ENCODE data around the gene AP5S1.
"Not testable (repeated sequence)": the region's sequence is repeated elsewhere in the genome, so short reads cannot be mapped to it uniquely, and the experiment has no call there.

AP5S1 gene

DNA sequence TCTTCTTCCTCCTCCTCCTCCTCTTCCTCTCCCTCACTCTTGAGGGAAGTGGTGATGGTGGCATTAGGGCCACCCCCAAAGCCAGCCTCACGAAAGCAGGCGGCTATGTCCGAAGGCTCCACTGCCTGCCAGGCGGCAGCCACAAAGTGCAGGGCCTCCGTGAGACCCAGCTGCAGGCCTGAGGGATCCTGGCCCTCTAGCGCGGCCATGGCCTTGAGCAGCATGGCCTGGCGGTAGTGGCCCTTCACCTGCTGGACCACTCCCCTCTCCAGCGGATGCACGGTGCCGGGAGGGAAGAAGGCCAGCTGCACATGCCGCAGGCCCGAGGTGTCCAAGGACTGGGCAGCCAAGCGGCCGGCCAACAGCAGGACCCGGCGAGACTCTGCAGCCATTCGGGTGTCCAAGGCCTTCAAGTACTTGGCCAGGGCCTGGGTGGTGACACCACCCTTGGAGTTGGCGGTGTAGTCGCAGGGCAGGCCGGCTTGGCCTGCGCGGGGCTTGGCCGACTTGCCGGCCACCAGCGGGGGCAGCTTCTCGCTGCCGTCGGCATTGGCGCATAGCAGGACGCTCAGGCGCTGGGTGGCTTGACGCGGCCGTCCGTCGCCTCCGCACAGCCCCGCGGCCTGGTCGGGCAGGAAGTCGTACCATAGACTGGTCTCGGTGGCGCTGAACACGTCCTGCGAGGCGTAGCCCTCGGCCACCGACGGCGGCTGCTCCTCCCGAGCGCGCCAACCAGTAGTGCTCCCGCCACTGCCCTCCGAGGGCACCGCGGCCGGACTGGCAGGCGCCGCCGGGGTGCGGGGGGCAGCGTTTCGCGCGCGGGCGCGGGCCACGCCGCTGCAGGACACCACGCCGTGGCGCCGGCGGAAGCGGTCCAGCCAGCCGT is 34.9 kb upstream of the AP5S1 start:
- Mint-ChIP-seq H3K27ac (no peak overlapping the region), H3K27me3 (no peaks in the 10 kb centered on the region), H3K4me1 (ENCODE audit: low read depth) (peaks cover 46% of the 10 kb centered on the region), H3K4me3 (peak overlapping the region; percentile 88), H3K9me3 (no peaks in the 10 kb centered on the region), H3K36me3 (ENCODE audit: low read depth) (peaks cover 6% of the 10 kb centered on the region)

DNA sequence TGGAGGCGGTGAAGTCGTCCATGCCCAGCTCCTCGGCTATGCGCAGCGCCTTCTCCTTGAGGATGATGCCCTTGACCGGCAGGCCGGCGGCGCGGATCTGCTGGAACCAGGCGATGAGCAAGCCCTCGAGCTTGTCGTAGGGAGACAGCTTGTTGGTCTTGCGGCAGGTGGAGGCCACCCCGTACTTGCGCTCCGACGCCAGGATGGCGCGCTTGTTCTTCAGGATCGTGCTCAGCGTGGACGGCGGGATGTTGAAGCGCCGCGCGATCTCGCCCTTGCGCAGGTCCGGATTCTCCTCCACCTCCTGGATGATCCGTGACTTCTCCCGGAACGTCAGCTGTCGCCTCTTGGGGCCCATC is 34.2 kb upstream of the AP5S1 start:
- peaks cover 6% of the 10 kb centered on the region for H3K36me3 Mint-ChIP-seq (ENCODE audit: low read depth)
- H3K4me3 Mint-ChIP-seq, result peak overlapping the region; percentile 88
- H3K27me3 Mint-ChIP-seq, result no peaks in the 10 kb centered on the region
- peak overlapping the region; percentile 87 for H3K27ac Mint-ChIP-seq
- peaks cover 40% of the 10 kb centered on the region for H3K4me1 Mint-ChIP-seq (ENCODE audit: low read depth)
- H3K9me3 Mint-ChIP-seq, result no peaks in the 10 kb centered on the region

DNA sequence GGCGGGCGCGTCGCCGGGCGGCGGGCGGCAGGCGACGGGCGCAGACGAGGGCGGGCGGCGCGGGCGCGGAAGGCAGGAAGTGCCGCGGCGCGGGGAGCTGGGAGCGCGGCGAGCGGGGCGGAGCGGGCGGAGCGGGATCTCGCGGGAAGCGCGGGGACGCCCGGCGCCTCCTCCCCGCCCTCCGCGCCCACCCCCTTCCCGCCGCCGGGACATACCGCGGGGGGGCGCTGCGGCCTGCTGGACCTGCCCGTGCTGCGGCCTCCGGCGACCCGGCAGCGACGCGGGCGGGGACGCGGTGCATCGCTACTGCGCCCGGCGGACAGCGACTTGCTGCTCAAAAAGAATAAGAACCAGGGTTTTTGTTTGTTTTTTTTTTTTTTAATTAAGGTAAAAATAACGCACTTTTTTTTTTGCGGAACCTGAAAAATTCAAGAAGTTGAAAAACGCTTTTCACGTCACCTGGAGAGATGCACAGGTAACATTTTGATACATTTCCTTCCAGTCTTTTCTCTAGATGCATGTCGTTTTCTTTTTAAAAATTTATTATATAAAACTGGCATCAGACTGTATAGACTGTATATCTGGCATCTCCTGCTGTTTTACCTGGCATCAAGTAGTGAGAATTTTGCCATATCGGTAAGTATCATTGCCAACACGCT is 33.6 kb upstream of the AP5S1 start, which contains the start of gene CENPB:
Gene CENPB (minus strand): TSS at position 76 of the 659 bp plus-strand sequence. CDS start 257 bp downstream, outside the sequence.
- Mint-ChIP-seq H3K4me3 (peak within 1 kb of the TSS; percentile 88), H3K27me3 (no peaks in the 10 kb centered on the region), H3K36me3 (ENCODE audit: low read depth) (peaks cover 6% of the 10 kb centered on the region), H3K9me3 (no peaks in the 10 kb centered on the region), H3K27ac (peak within 1 kb of the TSS; percentile 87), H3K4me1 (ENCODE audit: low read depth) (peaks cover 34% of the 10 kb centered on the region)

DNA sequence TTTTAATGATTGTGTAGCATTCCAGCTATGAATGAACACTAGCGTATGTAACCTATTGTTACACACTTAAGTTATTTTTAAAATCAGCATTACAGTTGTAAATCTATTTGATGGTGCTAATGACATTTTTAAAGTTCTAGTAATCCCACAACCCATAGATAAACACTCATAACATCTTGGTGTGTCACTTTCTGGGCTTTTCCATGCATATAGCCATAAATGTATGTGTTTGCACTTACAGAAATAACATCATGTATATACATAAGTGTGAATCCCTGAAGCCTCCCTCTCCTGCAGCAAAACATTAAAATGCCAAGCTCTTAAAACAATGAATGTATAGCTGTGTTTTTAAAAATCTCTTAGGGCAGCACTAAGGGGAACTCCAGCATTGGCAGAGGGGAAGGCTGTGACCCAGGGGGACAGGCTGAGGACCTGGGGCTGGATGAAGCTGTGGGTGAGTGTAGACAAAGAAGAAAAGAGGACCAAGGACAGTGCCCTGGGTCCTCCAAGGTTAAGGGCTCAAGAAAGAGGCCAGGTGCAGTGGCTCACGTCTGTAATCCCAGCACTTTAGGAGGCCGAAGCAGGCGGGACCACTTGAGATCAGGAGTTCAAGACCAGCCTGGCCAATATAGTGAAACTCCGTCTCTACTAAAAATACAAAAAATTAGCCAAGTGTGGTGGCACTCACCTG is 32.9 kb upstream of the AP5S1 start:
- Mint-ChIP-seq H3K36me3 (ENCODE audit: low read depth) (peaks cover 6% of the 10 kb centered on the region), H3K4me3 (peak overlapping the region; percentile 70), H3K27ac (no peak overlapping the region), H3K4me1 (ENCODE audit: low read depth) (peaks cover 31% of the 10 kb centered on the region), H3K9me3 (no peaks in the 10 kb centered on the region), H3K27me3 (no peaks in the 10 kb centered on the region)

DNA sequence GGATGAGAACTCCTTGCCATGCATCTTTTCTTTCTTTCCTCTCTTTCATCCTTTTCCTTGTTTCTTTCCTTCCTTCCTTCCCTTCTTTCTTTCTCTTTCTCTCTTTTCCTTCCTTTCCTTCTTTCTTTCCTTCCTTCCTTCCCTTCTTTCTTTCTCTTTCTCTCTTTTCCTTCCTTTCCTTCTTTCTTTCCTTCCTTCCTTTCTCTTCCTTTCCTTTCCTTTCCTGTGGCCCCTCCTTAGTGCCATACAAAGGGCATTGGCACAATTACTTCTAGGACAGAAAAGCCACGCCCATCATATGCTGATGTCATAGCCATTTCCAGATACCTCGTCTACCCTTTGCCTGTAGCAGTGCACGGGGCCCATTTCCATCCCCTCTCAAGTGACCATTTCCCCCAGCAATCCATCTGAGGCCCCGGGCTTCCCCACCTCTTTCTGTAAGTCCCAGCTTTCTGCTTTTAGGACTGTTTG is 31.6 kb upstream of the AP5S1 start:
- H3K27me3 Mint-ChIP-seq, result no peaks in the 10 kb centered on the region
- peak overlapping the region; percentile 50 for H3K27ac Mint-ChIP-seq
- no peak overlapping the region for H3K4me3 Mint-ChIP-seq
- H3K4me1 Mint-ChIP-seq (ENCODE audit: low read depth), result peaks cover 25% of the 10 kb centered on the region
- peaks cover 6% of the 10 kb centered on the region for H3K36me3 Mint-ChIP-seq (ENCODE audit: low read depth)
- H3K9me3 Mint-ChIP-seq, result no peaks in the 10 kb centered on the region

DNA sequence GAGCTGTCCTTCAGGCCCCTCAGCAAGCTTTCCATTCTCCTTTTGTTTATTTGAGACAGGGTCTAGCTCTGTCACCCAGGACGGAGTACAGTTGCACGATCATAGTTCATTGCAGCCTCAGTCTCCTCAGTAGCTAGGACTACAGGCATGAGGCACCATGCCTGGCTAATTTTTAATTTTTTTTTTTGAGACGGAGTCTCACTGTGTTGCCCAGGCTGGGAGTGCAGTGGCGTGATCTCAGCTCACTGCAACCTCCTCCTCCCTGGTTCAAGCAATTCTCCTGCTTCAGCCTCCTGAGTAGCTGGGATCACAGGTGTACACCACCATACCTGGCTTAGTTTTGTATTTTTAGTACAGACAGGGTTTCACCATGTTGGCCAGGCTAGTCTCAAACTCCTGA is 31.1 kb upstream of the AP5S1 start:
- not testable (repeated sequence) for H3K4me3 Mint-ChIP-seq; H3K27ac Mint-ChIP-seq; H3K36me3 Mint-ChIP-seq (ENCODE audit: low read depth); H3K9me3 Mint-ChIP-seq; H3K27me3 Mint-ChIP-seq
- H3K4me1 Mint-ChIP-seq (ENCODE audit: low read depth), result peaks cover 24% of the 10 kb centered on the region

DNA sequence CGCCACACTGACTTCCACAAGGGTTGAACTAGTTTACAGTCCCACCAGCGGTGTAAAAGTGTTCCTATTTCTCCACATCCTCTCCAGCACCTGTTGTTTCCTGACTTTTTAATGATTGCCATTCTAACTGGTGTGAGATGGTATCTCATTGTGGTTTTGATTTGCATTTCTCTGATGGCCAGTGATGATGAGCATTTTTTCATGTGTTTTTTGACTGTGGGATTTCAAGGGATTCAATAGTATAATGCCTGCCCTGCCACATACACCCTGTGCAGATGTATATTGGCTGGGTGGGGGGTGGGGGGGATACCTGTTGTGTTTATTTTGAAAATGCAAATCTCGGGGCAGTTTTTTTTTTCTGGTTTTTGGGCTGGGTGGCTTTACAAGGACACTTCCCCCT is 26.2 kb upstream of the AP5S1 start:
- H3K4me1 Mint-ChIP-seq (ENCODE audit: low read depth), result peaks cover 34% of the 10 kb centered on the region
- not testable (repeated sequence) for H3K4me3 Mint-ChIP-seq; H3K36me3 Mint-ChIP-seq (ENCODE audit: low read depth); H3K27ac Mint-ChIP-seq; H3K9me3 Mint-ChIP-seq; H3K27me3 Mint-ChIP-seq

DNA sequence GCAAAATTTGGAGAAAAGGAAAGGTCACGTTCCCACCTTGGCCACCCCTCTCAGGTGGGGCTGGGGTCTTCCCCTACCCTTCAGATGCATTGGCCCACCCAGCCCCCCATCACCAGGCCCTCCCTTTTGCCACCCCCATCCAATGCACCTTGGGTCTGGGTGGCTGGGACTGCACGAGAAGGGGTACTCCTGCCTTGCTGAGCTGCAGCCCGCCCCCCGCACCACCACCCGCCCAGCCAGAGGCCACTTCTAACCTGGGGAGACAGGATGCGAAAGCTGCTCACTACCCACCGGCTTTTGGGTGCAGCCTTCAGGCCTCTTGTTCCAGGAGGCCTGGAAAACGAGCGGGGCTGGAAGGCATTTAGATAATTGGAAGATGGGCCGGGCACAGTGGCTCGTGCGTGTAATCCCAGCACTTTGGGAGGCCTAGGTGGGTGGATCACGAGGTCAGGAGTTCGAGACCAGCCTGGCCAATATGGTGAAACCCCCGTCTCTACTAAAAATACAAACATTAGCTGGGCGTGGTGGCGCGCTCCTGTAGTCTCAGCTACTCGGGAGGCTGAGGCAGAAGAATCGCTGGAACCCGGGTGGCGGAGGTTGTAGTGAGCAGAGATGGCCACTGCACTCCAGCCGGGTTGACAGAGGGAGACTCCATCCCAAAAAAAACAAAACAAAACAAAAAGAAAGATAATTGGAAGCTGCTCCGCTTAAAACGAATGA is 25.5 kb upstream of the AP5S1 start:
- peaks cover 6% of the 10 kb centered on the region for H3K36me3 Mint-ChIP-seq (ENCODE audit: low read depth)
- peak overlapping the region; percentile 98 for H3K27ac Mint-ChIP-seq
- H3K9me3 Mint-ChIP-seq, result no peaks in the 10 kb centered on the region
- H3K4me1 Mint-ChIP-seq (ENCODE audit: low read depth), result peaks cover 41% of the 10 kb centered on the region
- peak overlapping the region; percentile 91 for H3K4me3 Mint-ChIP-seq
- no peaks in the 10 kb centered on the region for H3K27me3 Mint-ChIP-seq

DNA sequence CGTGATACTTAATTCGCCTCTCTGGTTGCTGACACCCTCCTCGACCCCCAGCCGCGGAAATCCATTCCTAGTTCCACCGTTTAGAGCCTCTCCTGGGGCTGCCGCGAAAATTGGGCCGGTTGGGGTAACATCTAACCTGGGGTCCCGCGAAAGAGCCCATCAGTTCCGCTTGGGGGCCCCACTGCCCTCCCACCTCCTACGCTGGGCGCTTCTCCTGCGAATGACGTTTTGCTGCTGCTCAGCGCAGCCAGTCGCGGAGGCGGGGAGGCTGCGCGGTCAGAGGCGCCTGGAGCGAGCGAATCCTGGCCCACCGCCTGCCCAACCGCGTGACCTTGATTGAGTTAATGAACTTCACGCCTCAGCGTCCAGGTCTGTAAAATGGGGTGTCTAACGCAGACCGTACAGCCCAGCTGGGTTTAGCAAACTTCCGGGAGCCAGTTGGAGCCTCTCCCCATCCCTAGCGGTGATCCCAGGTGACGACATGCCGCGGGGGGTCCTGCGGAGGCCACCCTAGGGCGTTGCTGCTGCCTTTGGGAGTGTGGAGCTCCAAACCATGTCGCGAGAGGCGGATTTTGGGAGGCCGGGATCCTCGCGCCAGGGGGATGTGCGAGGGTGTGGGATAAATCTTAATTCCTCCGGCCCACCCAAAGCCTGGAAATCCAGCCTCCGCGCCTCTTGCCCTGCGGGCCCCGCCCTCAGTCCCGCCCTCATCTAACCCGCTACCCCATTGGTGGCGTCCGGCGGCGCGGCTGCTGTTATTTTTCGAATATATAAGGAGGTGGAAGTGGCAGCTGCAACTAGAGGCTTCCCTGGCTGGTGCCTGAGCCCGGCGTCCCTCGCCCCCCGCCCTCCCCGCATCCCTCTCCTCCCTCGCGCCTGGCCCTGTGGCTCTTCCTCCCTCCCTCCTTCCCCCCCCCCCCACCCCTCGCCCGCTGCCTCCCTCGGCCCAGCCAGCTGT is 24.6 kb upstream of the AP5S1 start, which contains the start of gene CDC25B:
Gene CDC25B (plus strand): TSS at position 800 of the 958 bp plus-strand sequence. CDS start 222 bp downstream, outside the sequence.
- Mint-ChIP-seq H3K4me1 (ENCODE audit: low read depth) (peaks cover 51% of the 10 kb centered on the region), H3K36me3 (ENCODE audit: low read depth) (peaks cover 14% of the 10 kb centered on the region), H3K27ac (peak within 1 kb of the TSS; percentile 98), H3K4me3 (peak within 1 kb of the TSS; percentile 91), H3K9me3 (no peaks in the 10 kb centered on the region), H3K27me3 (no peaks in the 10 kb centered on the region)

DNA sequence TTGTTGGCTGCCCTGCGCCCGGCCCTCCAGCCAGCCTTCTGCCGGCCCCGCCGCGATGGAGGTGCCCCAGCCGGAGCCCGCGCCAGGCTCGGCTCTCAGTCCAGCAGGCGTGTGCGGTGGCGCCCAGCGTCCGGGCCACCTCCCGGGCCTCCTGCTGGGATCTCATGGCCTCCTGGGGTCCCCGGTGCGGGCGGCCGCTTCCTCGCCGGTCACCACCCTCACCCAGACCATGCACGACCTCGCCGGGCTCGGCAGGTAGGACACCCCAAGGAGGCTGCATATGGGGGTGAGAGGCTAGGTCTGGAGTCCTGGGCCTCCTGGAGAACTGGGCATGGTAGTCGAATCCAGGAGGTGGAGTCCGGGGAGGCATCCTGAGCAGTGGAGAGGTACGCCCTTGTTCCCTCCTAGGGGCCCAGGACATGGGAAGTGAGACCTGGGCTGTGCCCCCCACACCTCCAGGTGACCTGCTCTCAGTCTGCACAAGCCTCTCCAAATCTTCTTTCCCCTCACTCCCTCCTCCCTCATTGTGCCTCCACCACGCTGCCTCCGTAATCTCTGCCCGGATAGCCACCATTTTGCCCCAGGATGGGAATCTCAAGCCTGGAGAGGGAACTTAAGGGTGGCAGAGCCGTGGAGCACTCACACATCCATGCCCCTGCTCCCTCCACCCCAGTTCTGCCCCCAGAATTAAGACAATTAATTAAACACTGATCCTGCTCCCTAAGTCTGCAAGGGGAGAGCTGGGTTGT is 23.7 kb upstream of the AP5S1 start:
- Mint-ChIP-seq H3K9me3 (no peaks in the 10 kb centered on the region), H3K27me3 (no peaks in the 10 kb centered on the region), H3K4me1 (ENCODE audit: low read depth) (peaks cover 57% of the 10 kb centered on the region)

DNA sequence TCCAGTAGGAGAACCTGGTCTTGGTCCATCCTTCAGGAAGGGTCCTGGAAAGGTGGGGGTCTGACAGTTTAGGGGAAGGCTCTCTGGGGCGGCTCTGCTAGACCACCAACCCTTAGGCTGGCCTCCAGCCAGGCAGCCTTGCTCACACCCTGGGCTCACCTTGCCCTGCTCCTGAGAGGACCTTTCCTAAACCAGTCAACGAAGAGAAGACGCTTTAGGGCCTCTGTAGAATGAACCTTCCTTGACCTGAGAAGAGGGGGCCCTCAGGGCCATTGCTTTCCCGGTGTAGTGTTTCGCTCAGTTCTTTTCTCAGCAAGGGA is 23.2 kb upstream of the AP5S1 start:
- peaks cover 62% of the 10 kb centered on the region for H3K4me1 Mint-ChIP-seq (ENCODE audit: low read depth)
- peaks cover 23% of the 10 kb centered on the region for H3K36me3 Mint-ChIP-seq (ENCODE audit: low read depth)
- no peaks in the 10 kb centered on the region for H3K27me3 Mint-ChIP-seq
- H3K27ac Mint-ChIP-seq, result peak overlapping the region; percentile 89
- H3K4me3 Mint-ChIP-seq, result peak overlapping the region; percentile 91
- H3K9me3 Mint-ChIP-seq, result no peaks in the 10 kb centered on the region

More for the DNA sequence above, 23.7 kb upstream of the AP5S1 start:
- H3K4me3 Mint-ChIP-seq, result peak overlapping the region; percentile 91
- peaks cover 23% of the 10 kb centered on the region for H3K36me3 Mint-ChIP-seq (ENCODE audit: low read depth)
- peak overlapping the region; percentile 89 for H3K27ac Mint-ChIP-seq

DNA sequence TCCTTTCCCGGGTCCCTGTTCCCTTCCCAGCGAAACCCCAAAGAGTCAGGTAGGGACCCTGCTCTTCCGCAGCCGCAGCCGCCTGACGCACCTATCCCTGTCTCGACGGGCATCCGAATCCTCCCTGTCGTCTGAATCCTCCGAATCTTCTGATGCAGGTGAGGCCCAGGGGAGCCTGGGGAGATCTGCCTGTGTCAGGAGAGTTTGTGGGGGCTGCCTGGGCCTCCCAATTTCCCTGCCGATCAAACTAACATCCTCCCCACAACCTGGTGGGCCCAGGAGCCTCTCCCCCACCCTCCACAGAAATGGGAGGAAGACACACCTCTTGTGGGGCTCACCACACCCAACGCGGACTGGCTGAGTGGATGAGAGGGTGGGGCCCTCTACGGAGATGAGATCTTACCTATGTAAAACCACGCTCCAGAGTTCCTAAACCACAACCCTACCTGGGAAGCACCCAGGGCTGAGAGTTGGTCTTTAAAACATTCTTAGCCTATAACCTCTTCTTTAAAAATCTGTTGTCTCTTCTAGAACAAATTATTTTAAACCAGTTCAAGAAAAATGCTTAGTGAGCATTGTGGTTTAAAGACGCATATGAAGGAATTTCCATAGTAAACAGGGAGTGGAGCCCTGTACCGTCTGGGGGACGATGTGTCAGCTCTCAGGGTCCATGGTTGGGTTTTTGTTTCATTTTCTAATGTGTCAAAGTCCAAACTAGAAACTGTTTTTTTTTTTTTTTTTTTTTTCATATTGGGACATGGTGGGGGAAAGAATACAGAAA is 22.6 kb upstream of the AP5S1 start:
- Mint-ChIP-seq H3K4me1 (ENCODE audit: low read depth) (peaks cover 67% of the 10 kb centered on the region), H3K27ac (peak overlapping the region; percentile 89), H3K9me3 (no peaks in the 10 kb centered on the region), H3K4me3 (peak overlapping the region; percentile 91), H3K27me3 (no peaks in the 10 kb centered on the region), H3K36me3 (ENCODE audit: low read depth) (peaks cover 28% of the 10 kb centered on the region)

All from stimulated activated naive CD8-positive, alpha-beta T cell treated with anti-CD3 and anti-CD28 coated beads, Interleukin-15, Interleukin-2, amounts not matched to agents 100 ng/mL and 50 ng/mL, for 24 hours (primary cell).